Left kidney (tissue), 2 donors: ENCODE data around the gene HSCB. TPM values are rescaled to one million over a fixed set of nuclear protein-coding genes. Genes with fewer than 3 reads are reported as not detected.
"Not testable (repeated sequence)": the region's sequence is repeated elsewhere in the genome, so short reads cannot be mapped to it uniquely, and the experiment has no call there.

Source experiments
- DNase-seq: peaks from one replicate; pipeline ENCODE4 v3.0.0-alpha.2; 2013
- polyA plus RNA-seq: library from polyadenylated mRNA; unstranded; fragments of 120-200 nt; gene quantifications from one replicate; pipeline ENCODE4 v1.2.1, GENCODE V29; 2013; ENCODE audit not compliant: insufficient read length

Gene HSCB
- polyA plus RNA-seq, 1 donor: 23.6 TPM

GRCh38 chr22:28783786-28784671, 42.2 kb downstream of the HSCB start:
- no peak for DNase-seq

GRCh38 chr22:28788601-28789000, 46.8 kb downstream of the HSCB start:
- DNase-seq: no peak

DNA sequence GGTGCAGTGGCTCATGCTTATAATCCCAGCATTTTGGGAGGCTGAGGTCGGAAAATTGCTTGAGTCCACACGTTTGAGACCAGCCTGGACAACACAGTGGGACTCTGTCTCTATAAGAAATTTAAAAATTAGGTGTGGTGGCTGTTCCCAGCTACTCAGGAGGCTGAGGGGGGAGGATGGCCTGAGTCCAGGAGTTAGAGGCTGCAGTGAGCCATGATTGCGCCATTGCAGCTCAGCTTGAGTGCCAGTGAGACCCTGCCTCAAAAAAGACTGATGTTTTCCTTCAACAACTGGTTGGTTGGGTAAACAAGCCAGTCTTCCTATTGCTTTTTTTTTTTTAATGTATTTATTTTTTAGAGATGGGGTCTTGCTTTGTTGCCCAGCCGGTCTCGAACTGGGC, 49.3 kb downstream of the HSCB start:
- no peak for DNase-seq

- no peak for DNase-seq
Observed at GRCh38 chr22:28791841-28792490, 50.1 kb downstream of the HSCB start.

- no peak for DNase-seq
Observed at GRCh38 chr22:28792491-28793383, 50.9 kb downstream of the HSCB start.

- DNase-seq: no peak
Observed at GRCh38 chr22:28793976-28794584, 52.2 kb downstream of the HSCB start.

GRCh38 chr22:28795071-28795693, 53.3 kb downstream of the HSCB start:
- no peak for DNase-seq

DNA sequence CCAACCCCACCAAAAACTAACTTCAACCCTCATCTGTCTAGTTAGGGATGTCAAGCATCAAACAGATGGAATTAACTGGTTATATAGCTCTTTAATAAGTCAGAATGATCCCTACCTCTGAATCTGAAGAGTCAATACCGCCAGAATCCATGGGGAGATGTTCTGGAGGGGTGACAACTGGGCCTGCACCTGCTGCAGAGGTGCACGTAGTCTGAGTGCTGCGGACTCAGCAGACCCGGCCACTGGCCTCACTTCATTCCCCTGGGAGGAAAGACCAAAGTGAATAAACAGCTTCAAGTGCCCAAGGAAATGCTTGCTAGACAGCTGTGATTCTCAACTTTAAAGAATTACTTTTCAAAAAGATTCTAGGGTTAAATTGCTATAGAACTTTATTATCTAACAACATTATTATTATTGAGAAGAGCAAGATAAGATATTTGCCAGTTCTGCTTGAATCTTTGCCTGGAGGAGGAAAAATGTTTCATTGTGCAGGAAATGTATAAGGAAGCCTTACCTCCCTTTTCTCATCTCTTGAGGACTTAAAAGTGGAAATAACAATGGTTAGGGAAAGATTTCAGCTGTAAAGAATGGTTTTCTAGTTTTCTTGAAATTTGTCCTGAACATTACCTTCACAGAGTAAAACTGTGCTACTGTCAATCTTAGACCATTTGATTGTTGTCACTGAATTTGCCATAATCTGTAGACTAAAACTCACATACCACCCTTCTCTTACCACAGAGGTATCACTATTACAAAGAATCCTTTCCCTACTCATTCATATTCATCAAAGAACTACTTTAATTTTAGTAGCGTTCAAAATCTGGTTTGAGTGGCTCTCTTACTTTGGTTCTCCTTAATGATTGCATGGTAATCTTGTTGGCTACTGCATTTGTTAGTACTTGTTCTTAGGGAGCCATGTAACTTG, 54.4 kb downstream of the HSCB start:
- DNase-seq: no peak

DNA sequence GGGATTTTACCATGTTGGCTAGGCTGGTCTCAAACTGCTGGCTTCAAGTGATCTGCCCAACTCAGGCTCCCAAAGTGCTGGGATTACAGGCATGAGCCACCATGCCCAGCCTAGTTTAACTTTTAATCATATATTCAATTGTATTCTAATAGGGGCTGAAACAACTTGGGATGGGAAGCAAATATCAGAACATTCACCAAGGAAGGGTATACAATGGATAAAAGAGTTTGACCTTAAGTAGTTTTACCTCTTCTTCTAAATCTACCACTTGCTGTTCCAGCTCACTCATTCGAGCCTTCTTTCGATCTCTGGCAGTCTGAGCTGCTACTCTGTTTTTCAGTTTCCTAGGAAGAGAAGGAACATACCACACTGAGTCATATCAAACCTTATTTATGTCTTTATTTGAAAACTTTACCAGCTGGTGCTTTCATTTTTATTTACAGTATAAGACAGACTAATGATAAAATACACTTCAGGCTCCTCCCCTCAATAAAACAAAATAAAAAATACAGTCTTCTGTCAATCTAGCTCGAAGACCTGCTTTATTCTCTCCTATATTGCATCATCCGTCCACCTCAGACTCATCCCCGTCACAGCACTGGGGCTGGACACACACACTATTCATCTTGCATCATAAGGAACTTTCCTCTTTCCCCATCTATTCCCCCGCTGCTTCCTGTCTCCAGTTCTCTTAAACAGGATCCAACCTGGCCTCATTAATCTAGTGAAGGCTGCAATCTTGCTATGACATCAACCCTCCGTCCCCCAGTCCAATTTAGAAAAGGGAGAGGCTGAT, 57.2 kb downstream of the HSCB start:
- no peak for DNase-seq

DNA sequence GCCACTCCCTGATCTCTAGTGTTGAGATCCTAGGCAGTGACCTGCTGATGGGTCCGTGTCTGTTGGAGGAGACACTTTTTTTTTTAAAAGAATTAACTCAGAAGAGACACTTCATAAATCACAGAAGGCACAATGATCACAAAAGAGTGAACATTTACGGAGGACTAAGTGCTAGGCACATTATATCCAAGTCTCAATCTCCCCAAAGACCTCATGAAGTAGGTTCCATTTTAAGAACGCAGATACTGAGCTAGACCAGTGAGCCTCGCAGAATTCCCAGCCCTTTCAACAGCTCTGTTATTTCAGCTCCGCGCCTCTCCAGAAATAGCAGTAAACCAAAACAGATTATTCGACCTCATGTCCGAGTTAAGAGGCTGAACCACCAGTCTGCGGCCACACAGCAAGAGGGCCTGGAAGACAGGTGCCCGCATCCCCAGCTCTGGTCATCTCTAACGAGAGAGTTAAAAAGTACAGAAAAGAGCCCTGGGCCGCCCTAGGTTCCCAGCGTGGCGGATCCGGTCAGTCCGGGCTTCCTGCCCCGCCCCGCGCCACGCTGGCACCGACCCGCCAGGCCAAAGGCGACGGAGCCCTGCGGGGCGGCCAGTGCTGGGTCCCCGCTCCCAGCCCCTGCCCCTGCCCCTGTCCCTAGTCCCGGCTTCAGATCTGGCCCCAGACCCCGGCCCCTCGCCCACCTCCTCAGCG, 57.9 kb downstream of the HSCB start:
- DNase-seq: no peak

DNA sequence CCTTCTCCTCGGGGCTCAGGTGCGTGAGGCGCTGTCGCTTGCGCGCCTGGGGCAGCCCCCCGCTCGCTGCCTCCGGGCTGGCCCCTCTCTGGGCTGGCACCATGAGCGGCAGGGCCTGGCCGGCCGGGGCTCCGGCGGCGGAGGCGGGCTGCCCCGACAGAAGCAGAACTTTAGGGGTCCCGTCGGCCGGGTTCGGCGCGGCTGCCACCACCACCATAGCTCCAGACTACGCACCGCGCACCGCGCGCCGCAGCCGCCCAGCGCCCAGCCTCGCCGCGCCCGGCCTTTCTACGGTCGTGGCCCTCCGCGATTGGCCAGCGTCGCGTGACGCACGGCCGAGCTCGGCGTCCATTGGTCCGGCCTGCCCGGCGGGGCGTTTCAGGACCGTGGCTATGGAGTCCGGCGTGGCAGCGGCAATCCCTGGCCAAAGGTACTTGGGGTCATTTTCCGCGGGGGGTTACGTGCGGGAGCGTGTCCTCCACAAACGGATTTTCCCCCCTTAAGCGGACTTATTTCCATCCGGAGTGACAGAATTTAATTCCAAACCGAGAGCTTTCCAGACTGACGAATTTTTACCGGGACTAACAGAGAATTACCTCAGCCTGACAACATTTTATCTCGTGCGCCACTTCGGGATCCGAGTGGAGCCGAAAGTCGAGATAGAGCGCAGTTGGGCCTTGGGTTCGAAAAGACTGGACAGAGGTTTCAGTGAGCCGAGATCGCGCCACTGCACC, 58.6 kb downstream of the HSCB start, which contains the start of gene XBP1:
Gene XBP1 (minus strand): TSS at position 262 of the 734 bp plus-strand sequence.
- peak; percentile 94 for DNase-seq

DNA sequence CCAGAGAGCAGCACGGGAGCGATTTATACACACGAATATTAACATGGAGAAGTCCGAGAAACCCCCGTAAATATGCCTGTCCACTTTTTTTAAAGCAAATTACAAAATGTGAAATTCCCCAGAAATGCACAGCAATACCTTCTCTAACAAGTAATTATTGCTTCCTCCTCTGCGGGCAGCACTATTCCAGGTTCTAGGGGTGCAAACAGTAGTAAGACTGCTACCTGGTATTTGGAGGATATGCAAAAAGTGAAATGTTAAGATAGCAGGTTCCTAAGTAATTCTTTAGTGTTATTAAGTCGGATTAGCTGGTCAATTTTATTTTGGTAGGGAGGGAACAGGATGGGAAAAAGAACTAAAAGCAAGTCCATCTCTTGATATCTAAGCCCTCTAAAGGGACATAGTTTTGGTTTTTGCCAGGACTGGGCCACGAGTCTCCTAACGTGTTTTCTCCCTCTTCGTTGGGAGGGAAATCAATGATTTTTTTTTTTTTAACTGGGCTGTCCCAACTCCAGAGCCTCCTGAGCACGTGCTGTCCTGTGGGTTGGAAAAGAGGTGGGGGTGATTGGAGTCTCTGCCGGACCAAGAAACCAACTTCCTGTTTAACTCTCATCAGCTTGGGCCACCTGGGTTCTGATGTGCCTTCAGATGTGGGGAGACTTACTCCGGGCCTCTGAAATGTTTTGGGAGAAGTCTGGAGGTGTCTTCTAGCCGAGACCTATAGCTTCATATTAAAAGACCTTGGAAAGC, 60.2 kb downstream of the HSCB start:
- DNase-seq: no peak

DNA sequence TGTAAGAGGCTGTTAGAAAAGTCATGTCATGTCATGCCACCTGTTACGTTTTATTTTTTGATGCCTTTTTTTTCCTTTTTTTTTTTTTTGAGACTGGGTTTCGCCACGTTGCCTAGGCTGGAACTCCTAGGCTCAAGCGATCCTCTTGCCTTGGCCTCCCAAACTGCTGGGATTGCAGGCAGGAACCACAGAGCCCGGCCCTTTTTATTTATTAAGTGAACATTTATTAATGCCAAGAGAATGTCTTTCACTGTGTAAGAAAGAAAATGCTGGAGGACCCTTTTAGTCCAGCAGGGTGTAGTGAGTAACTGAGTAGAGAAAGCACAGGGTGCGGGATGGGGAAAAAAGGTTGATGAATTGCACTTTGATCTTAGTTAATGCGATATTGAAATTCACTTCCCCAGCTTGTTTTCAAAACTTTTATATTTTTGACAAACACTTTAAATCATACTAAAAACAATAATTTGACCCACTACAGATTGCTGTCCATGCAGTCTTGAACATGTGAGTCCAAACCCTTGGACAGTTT, 60.8 kb downstream of the HSCB start:
- DNase-seq: no peak

GRCh38 chr22:28805426-28805825, 63.6 kb downstream of the HSCB start:
- not testable (repeated sequence) for DNase-seq
